ENCODE results near the gene ASIC4.

The ASIC4 gene

DNA sequence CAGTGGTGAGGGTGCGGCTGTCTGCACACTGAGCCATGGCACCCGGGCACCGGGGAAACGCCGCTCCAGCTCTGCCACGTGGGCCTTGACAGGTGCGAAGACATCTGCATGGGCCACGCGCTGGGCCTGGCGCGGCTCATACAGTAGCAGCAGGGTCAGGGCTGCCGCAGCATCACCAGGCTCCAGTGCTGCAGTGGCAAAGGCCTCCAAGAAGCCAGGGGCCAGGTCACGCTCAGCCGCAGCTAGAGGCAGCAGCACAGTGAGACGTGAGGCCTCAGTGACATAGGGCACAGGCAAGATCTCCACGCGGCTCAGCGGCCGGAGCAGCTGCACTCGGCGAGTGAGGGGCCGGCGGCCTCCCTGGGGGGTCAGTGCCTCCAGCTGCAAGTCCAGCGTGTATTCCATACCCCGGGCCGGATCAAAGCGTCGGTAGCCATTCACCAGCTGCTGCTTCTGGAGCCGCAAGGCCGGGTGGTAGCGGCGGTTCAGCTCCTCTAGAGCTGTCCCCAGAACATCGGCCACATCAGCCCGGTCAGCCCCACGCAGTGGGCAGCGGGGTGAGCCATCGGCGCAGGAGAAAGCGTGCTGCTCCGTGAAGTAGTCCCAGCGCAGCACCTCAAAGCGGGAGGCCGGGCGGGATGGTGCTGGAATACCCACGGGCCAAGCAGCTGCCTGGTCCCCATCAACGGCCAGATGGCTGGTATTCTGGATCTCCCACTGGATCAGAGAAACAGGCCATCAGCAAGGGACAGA lies 25.8 kb downstream of the ASIC4 start:
- H3K4me3 ChIP-seq (replicated peaks in 1 of 2; ENCODE audit: low read depth in 2 of 2, low read length in 2 of 2): no peak overlapping the region
- DNase-seq (ENCODE audit: low read depth in 2 of 2): no peak
- TF ChIP-seq, protein P1, sequence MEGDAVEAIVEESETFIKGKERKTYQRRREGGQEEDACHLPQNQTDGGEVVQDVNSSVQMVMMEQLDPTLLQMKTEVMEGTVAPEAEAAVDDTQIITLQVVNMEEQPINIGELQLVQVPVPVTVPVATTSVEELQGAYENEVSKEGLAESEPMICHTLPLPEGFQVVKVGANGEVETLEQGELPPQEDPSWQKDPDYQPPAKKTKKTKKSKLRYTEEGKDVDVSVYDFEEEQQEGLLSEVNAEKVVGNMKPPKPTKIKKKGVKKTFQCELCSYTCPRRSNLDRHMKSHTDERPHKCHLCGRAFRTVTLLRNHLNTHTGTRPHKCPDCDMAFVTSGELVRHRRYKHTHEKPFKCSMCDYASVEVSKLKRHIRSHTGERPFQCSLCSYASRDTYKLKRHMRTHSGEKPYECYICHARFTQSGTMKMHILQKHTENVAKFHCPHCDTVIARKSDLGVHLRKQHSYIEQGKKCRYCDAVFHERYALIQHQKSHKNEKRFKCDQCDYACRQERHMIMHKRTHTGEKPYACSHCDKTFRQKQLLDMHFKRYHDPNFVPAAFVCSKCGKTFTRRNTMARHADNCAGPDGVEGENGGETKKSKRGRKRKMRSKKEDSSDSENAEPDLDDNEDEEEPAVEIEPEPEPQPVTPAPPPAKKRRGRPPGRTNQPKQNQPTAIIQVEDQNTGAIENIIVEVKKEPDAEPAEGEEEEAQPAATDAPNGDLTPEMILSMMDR (IDR thresholded peaks at IDR 0.05; ENCODE audit: low read depth, low read length): no peak

DNA sequence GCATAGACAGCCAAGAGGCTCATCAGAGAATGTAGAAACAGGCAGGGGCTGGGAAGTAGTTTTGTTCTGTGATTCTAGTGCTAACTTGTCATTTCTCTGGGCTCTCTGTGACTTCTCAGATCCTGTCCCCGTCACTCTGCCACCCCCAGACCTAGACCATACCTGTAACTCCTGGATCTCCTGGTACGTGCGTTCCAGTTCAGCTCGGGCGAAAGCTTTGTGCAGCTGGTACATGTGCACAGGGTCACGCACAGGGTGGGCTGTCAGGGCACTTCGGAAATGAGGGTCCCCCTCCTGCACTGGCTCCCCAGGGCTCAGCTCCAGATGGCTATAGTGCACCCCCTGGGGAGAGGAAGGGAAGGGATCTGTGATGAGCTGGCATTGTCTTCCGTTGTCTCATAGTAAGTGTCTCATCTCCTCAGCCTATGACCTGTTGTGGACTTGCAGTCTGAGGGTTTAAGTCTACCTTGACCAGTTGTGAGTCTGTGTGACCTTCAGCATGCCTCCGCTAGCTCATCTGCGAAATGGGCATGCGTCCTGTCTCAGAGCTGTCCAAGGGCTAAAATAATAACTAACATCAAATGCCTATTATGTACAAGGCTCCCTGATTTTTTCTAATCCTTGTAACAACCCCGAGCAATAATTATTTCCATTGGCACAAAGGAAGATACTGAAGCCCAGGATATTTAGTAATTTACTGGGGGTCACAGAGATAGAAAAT lies 26.7 kb downstream of the ASIC4 start:
- DNase-seq (ENCODE audit: low read depth in 2 of 2): no peak
- TF ChIP-seq, protein P1 (IDR thresholded peaks at IDR 0.05; ENCODE audit: low read depth, low read length): no peak
- H3K4me3 ChIP-seq (replicated peaks in 1 of 2; ENCODE audit: low read depth in 2 of 2, low read length in 2 of 2): no peak overlapping the region

DNA sequence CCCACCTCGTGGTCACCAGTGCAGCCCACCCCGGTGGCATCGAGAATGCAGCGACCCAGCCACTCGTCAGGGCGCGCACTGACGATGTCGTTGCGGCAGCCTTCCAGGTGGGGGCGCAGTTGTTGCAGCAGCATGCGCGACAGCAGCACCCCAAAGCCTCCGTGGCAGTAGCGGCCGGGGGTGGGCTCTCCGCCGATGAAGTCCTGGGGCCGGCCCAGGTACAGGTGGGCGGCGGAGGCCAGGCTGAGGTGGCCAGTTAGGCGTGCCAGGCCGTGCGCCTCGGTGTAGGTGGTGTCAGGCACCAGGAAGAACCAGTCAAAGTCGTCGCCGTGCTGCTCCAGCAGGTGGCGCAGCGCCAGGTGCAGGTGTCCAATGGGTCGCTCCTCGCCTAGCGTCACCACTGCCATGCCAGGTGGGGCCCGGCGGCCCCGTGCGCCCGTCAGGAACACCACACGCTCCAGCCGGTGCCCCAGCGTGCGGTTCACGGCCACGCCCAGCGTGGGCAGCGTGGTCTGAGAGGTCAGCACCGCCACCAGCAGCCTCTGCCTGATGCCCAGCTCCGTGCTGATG lies 27.4 kb downstream of the ASIC4 start:
- peak overlapping the region in 1 of 2 donors; percentile 5 for H3K4me3 ChIP-seq (replicated peaks in 1 of 2; ENCODE audit: low read depth in 2 of 2, low read length in 2 of 2)
- TF ChIP-seq, protein P1 (IDR thresholded peaks at IDR 0.05; ENCODE audit: low read depth, low read length): peak; percentile 80
- DNase-seq (ENCODE audit: low read depth in 2 of 2): peak; percentile 68 to 69

DNA sequence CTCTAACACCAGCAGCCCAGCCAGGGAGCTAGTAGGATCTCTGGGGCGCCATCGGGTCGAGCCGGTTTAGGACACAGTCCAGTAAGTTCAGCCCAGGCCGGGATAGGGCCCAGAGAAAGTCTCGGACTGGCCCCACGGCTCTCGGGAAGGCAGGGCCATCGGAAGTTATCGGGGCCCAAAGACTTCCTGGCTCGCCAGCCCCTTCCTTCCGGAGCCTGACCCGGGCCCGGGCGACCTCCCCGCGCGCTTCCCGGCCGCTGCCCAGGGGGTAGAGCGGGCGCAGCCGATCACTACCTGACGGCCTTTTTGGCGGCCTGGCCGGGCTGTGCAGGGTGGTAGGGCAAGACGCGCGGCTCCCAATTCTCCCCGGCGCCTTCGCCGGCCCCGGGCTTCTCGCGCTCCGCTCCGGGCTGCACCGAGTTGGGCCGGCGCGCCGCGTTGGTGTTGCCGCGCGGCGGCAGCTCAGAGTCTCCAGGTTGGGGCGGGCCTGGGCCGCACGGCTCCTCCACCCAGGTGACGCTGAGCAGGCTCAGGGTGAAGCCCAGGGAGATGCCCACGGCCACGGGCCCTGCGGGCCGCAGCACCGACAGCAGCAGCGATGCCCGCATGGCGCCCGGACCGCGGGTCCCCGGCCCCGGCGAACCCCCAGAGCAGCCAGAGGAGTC lies 28.8 kb downstream of the ASIC4 start:
- TF ChIP-seq, protein P1 (IDR thresholded peaks at IDR 0.05; ENCODE audit: low read depth, low read length): no peak
- H3K4me3 ChIP-seq (replicated peaks in 1 of 2; ENCODE audit: low read depth in 2 of 2, low read length in 2 of 2): peak overlapping the region; percentile 68 to 72
- DNase-seq (ENCODE audit: low read depth in 2 of 2): peak in 1 of 2 donors; percentile 47

DNA sequence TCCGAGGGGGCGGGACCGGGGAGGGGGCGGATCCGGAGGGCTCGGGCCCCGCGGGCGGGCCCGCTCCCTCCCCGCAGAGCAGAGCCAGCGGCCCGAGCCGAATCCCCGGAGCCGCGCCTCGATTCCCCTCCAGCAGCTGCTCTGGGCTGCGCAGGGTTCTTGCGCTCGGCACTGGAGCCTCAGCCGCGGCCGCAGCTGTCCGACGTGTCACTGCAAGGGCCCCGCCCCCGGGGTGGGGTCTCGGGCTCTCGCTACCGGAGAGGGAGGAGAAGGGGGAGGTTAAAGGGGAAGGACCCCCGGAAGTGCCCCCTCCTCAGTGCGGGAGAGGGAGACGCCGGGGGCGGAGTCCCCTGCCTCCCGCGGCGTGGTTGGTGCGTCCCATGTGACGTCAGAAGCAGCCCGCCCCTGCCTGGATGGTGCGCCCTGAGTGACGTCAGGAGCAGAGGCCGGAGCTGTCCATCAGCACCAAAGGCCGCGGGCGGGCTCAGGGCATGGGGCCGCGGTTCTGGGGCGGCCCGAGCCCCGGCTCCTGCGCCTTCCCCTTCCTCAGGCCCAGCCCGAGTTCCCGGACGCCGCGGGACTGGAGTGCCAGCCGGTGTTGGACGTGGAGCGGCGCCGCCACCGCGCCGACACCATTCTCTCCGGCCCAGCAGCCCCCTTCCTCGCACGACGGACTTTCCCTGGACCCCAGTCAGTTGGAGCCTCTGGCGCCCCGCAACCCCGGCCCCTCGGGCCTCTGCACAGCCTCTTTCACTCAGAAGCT lies 29.5 kb downstream of the ASIC4 start, which contains the start of the genes CHPF and TMEM198:
Gene CHPF, minus strand, starts transcription at position 214 of the 763 bp plus-strand sequence. CDS start 271 bp downstream, outside the sequence.
Gene TMEM198, plus strand, starts transcription at position 433 of the 763 bp plus-strand sequence. CDS start 700 bp downstream, outside the sequence.
- peak within 1 kb of the TSS; percentile 68 to 72 for H3K4me3 ChIP-seq (replicated peaks in 1 of 2; ENCODE audit: low read depth in 2 of 2, low read length in 2 of 2)
- DNase-seq (ENCODE audit: low read depth in 2 of 2): peak; percentile 97 to 99
- TF ChIP-seq, protein P1 (IDR thresholded peaks at IDR 0.05; ENCODE audit: low read depth, low read length): no peak

DNA sequence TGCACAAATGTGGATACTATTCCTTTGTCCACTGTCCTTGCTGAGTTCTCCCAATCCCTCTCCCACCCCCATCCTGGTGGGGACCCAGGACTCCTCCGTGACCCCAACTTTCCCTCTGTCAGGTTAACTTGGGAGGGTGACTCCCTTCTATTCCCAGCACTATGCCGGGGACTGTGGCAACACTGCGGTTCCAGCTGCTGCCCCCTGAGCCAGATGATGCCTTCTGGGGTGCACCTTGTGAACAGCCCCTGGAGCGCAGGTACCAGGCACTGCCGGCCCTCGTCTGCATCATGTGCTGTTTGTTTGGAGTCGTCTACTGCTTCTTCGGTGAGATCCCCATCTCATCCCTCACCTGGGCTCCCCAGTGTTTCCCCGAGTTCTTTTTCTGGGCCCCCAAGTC lies 30.3 kb downstream of the ASIC4 start:
- TF ChIP-seq, protein P1 (IDR thresholded peaks at IDR 0.05; ENCODE audit: low read depth, low read length): no peak
- no peak for DNase-seq (ENCODE audit: low read depth in 2 of 2)
- H3K4me3 ChIP-seq (replicated peaks in 1 of 2; ENCODE audit: low read depth in 2 of 2, low read length in 2 of 2): peak overlapping the region in 1 of 2 donors; percentile 59

Data from cardiac fibroblast (primary cell).